Right kidney (tissue), 1 donor: Measurements from ENCODE around the gene MGMT.

Source experiments
- DNase-seq: peaks from one replicate; pipeline ENCODE4 v3.0.0-alpha.2; 2016

Gene MGMT

GRCh38 chr10:129740532-129741279 is 273.7 kb downstream of the MGMT start:
- no peak for DNase-seq

GRCh38 chr10:129741280-129741977 is 274.4 kb downstream of the MGMT start:
- DNase-seq: no peak

GRCh38 chr10:129741978-129742741 is 275.1 kb downstream of the MGMT start:
- DNase-seq: no peak

GRCh38 chr10:129742742-129743550 is 275.9 kb downstream of the MGMT start:
- no peak for DNase-seq

GRCh38 chr10:129743738-129744133 is 276.7 kb downstream of the MGMT start:
- DNase-seq: no peak

GRCh38 chr10:129744134-129745111 is 277.4 kb downstream of the MGMT start:
- DNase-seq: no peak

- DNase-seq: no peak
Measured at GRCh38 chr10:129745186-129745750, 278.2 kb downstream of the MGMT start.

- no peak for DNase-seq
Measured at GRCh38 chr10:129754211-129755050, 287.4 kb downstream of the MGMT start.

GRCh38 chr10:129755158-129755591 is 288.1 kb downstream of the MGMT start:
- no peak for DNase-seq

GRCh38 chr10:129755621-129756020 is 288.6 kb downstream of the MGMT start:
- DNase-seq: no peak

- DNase-seq: no peak
Measured at GRCh38 chr10:129756912-129757901, 290.2 kb downstream of the MGMT start.

GRCh38 chr10:129758207-129759021 is 291.4 kb downstream of the MGMT start:
- DNase-seq: no peak

- DNase-seq: no peak
Measured at GRCh38 chr10:129759214-129760002, 292.4 kb downstream of the MGMT start.

GRCh38 chr10:129760003-129760315 is 292.9 kb downstream of the MGMT start:
- DNase-seq: no peak

GRCh38 chr10:129760416-129760815 is 293.4 kb downstream of the MGMT start:
- no peak for DNase-seq

GRCh38 chr10:129761197-129761972 is 294.3 kb downstream of the MGMT start:
- DNase-seq: no peak
